GM12878 (cell line): Measurements from ENCODE around the gene GSTT4.

Experiments used
- BCL11A ChIP-seq: IDR thresholded peaks from 2 replicates; pipeline ENCODE4 v1.6.1; 2011; ENCODE audit warnings: low read depth, low read length
- EED ChIP-seq: sonication (generic); IDR thresholded peaks from 2 replicates; pipeline ENCODE4 v1.6.1; 2016; ENCODE audit warnings: antibody characterized with exemption, low read depth
- EP300 ChIP-seq, 2 experiments: fragments of 150-350 bp in 1 of 2; IDR thresholded peaks; 2 replicates each; pipeline ENCODE4 v1.6.1; 2011 to 2012; ENCODE audit warnings: low read depth in 2 of 2, low read length in 2 of 2, borderline replicate concordance in 1 of 2, improper control_type of control experiment in 1 of 2, inconsistent platforms in 1 of 2; ENCODE audit not compliant: control insufficient read depth in 1 of 2
- NR2C2 ChIP-seq: IDR thresholded peaks from 2 replicates; pipeline ENCODE4 v1.6.1; 2011; ENCODE audit warnings: borderline replicate concordance, low read depth; ENCODE audit not compliant: control insufficient read depth, insufficient read length
- PML ChIP-seq: IDR thresholded peaks from 2 replicates; pipeline ENCODE4 v1.6.1; 2012; ENCODE audit warnings: low read length, inconsistent platforms
- POLR2A ChIP-seq: IDR thresholded peaks from 2 replicates; pipeline ENCODE4 v1.6.1; 2011; ENCODE audit warnings: low read depth, mild to moderate bottlenecking, low read length
- RAD21 ChIP-seq: IDR thresholded peaks from 2 replicates; pipeline ENCODE4 v1.6.1; 2011; ENCODE audit warnings: mild to moderate bottlenecking, low read depth, low read length, moderate library complexity; ENCODE audit not compliant: insufficient read depth
- SIN3A ChIP-seq: IDR thresholded peaks from 2 replicates; pipeline ENCODE4 v1.6.1; 2012; ENCODE audit warnings: low read depth, low read length, improper control_type of control experiment
- SUZ12 ChIP-seq: fragments of 200-600 bp; sonication (generic); IDR thresholded peaks from one replicate; pipeline ENCODE4 v1.6.1; 2018; ENCODE audit warnings: antibody characterized with exemption, mild to moderate bottlenecking; ENCODE audit not compliant: unreplicated experiment
- TCF7 ChIP-seq: IDR thresholded peaks from 2 replicates; pipeline ENCODE4 v1.6.1; 2014; ENCODE audit warnings: antibody characterized with exemption, borderline replicate concordance
- ZNF24 ChIP-seq: fragments of 450-650 bp; IDR thresholded peaks from 2 replicates; pipeline ENCODE4 v1.6.1; 2017; ENCODE audit warnings: antibody characterized with exemption, mild to moderate bottlenecking
- TF ChIP-seq, protein P1 (sequence below): IDR thresholded peaks from 2 replicates; pipeline ENCODE4 v1.6.1; 2012; ENCODE audit warnings: low read depth, low read length, improper control_type of control experiment
- TF ChIP-seq, protein P2 (sequence below): IDR thresholded peaks from 2 replicates; pipeline ENCODE4 v1.6.1; 2012; ENCODE audit warnings: mild to moderate bottlenecking, low read depth, low read length

DNA sequence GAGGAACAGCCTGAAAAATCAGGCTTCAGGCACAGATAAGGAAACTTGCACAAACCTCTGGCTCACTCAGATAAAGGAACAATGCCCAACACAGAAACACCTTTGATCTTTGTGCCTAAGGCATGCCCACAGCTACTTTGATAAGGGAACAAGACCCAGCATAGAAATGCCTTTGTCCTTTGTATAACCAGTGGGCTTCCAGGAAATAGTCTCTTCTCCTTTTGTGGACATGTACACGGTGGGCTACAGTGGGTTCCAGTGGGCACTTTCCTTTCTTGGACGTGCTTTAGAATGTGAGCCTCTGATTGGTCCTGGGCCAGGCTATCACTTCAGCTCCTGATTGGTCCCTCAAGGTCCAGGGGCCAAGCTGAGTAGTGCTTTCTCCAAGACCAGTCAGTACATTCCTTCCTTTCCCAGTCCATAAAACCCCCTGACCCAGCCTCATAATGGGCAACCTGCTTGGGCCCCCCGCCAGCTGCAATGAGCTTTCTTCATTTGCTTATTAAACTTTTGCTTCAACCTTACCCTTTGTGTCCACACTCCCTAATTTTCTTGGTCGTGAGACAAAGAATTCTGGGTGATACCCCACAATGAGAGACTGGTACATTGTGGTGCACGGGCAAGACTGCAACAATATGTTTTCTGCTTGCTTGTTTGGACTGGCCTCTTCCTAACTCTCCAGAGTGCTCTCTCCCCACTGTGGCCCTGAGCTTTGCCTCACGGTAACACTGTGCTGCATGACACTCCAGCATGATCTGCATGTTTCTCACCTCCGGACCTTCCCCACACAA is 4.2 kb upstream of the GSTT4 start:
- TF ChIP-seq EED (no peak), RAD21 (no peak), ZNF24 (no peak), EP300 (IDR thresholded peaks at IDR 0.05; ENCODE audit: borderline replicate concordance in 1 of 2, control insufficient read depth in 1 of 2, low read depth in 2 of 2, low read length in 2 of 2) (no peak), TCF7 (no peak), POLR2A (no peak), BCL11A (no peak), SUZ12 (no peak), NR2C2 (no peak), SIN3A (no peak), PML (no peak)
- TF ChIP-seq, protein P1, sequence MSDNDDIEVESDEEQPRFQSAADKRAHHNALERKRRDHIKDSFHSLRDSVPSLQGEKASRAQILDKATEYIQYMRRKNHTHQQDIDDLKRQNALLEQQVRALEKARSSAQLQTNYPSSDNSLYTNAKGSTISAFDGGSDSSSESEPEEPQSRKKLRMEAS, result no peak
- TF ChIP-seq, protein P2, sequence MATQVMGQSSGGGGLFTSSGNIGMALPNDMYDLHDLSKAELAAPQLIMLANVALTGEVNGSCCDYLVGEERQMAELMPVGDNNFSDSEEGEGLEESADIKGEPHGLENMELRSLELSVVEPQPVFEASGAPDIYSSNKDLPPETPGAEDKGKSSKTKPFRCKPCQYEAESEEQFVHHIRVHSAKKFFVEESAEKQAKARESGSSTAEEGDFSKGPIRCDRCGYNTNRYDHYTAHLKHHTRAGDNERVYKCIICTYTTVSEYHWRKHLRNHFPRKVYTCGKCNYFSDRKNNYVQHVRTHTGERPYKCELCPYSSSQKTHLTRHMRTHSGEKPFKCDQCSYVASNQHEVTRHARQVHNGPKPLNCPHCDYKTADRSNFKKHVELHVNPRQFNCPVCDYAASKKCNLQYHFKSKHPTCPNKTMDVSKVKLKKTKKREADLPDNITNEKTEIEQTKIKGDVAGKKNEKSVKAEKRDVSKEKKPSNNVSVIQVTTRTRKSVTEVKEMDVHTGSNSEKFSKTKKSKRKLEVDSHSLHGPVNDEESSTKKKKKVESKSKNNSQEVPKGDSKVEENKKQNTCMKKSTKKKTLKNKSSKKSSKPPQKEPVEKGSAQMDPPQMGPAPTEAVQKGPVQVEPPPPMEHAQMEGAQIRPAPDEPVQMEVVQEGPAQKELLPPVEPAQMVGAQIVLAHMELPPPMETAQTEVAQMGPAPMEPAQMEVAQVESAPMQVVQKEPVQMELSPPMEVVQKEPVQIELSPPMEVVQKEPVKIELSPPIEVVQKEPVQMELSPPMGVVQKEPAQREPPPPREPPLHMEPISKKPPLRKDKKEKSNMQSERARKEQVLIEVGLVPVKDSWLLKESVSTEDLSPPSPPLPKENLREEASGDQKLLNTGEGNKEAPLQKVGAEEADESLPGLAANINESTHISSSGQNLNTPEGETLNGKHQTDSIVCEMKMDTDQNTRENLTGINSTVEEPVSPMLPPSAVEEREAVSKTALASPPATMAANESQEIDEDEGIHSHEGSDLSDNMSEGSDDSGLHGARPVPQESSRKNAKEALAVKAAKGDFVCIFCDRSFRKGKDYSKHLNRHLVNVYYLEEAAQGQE, result no peak
